M059J (cell line): ENCODE measurements around the gene CYP27C1. TPM values are rescaled to one million over a fixed set of nuclear protein-coding genes. Genes with fewer than 3 reads are reported as not detected.
A peak's percentile ranks its signal among the peaks of the same experiment; 100 is the strongest.
"Not testable (repeated sequence)": the region's sequence is repeated elsewhere in the genome, so short reads cannot be mapped to it uniquely, and the experiment has no call there.

Experiments used
- DNase-seq: peaks from one replicate; pipeline ENCODE4 v3.0.0-alpha.2; 2012; ENCODE audit warnings: low read depth
- total RNA-seq: library from RNA; depleted of rRNA; stranded (reverse); fragments of >200 nt; shearing (Covaris generic); gene quantifications from 2 replicates; pipeline ENCODE4 v1.2.3, GENCODE V29; 2014

The CYP27C1 gene
- total RNA-seq, 1 experiment from 2014 or later, result 0.96 TPM

DNA sequence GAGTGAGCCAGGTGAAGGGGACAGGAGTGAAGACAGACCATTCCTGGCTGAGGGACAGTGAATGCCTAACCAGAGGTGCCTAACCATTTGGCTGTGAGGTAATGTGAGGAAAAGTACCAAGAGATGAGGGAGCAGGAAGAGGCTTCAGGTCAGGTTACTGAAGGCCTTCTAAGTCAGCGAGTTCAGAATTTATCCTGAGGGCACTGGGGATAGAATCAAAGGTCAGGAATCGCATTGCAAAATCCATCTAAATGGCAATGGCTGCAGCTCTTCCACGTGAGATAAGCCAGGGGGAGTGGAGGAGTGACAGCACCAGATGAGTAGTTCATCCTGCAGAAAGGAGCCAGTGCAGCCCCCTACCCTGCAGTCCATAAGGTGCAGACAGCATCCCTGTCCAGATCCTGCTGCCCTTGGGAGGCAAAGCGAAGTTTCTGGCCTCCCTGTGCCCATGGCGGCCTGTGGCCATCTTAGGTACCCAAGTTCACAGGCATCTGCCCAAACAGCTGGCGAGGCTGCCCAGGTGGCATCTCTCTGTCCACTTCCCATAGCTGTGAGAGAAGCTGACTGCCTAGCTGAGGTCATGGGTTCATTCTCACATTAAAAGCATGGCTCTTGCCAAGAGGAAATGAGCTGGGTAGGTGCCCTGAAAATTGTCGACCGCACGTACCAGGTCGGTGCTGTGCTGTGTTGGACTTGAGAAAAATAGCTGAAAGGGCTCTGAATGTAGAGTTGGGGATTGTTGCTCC lies 49.5 kb downstream of the CYP27C1 start:
- no peak for DNase-seq

DNA sequence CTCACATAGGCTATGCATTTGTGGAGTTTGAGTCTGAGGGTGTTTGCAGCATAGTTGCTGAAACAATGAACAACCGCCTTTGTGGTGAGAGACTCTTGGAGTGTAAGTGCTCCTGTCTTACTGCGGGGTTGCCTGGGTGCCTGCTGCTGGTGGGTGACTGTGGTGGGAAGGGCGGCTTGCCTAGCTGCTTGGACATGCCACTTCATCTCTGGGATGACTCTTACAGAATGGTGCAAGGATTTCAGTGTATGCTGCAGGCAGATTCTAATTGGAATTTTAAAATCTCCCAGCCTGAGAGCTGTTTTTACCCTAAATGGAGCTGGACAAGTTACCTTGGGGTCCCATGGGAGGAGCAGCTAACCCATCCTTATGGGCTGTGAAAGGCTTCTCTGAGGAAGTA lies 50.1 kb downstream of the CYP27C1 start:
- no peak for DNase-seq

DNA sequence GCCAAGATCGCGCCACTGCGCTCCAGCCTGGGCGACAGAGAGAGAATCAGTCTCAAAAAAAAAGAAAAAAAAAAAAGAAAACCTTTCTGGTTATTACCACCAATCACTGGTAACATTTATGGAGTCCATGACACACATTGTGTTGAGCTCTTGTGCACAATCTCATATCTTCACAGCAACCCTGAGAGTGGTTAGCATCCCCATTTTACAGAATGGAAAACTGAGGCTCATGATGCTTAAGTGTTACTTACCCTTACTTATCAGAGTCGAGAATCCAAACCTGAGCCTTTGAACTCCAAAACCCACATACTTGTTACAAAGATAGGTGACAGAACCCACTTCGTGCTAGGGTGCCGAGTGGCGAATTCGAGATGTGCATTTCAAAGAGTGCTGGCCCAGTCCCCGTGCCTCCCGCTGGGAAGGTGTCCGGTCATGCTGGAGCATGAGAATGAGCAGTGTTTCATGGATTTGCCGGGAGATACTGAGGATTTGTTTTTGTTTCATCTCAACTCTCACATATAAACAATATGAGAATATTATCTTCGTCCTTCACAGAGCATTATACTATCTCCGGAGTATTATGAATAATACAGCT lies 50.9 kb downstream of the CYP27C1 start:
- no peak for DNase-seq

DNA sequence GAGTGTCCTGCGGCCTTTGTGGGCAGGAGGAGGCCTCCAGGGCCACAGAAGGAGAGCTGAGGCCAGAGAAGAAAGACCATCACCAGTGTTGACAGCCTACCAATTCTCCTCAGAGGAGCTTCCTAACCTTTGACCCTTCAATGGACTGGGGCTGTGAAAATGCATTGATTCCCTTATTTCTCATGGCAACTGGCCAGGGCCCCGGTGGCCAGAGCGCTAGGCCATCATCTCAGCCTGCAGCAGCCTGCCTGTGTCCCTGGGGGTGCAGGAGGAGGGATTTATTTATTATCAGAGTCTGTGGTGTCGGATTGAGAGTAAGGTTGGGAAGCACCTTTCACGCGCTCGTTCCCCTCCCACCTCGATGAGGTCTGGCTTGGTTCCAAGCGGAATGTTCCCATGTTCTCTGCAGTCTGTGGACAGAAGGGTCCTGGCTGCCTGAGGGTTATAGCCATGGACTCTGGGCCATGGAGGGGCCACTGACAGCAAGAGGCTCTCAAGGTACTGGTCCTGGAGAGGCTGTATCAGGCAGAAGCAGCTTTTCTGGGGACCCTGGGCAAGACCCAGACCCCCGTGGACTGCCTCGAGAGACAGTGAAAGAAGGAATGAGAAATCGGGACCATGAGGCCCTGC lies 53.8 kb downstream of the CYP27C1 start:
- DNase-seq, result no peak

DNA sequence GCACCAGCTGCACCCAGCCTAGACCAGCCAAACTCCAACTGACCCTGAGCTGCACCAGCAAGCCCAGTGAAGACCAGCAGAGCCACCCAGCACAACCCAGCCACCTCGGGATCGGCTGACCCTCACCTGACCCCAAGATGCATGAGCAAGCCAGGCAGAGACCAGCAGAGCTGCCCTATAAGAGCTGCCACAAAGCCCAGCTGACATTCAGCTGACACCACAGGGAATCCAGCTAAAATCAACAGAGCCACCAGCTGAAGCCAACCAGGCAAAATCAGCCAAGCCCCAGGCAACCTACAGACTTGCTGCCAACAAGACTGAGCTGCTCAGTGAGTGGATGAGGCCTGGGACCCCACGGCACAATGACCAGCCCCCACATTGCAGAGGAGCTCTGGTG lies 54.6 kb downstream of the CYP27C1 start:
- no peak for DNase-seq

DNA sequence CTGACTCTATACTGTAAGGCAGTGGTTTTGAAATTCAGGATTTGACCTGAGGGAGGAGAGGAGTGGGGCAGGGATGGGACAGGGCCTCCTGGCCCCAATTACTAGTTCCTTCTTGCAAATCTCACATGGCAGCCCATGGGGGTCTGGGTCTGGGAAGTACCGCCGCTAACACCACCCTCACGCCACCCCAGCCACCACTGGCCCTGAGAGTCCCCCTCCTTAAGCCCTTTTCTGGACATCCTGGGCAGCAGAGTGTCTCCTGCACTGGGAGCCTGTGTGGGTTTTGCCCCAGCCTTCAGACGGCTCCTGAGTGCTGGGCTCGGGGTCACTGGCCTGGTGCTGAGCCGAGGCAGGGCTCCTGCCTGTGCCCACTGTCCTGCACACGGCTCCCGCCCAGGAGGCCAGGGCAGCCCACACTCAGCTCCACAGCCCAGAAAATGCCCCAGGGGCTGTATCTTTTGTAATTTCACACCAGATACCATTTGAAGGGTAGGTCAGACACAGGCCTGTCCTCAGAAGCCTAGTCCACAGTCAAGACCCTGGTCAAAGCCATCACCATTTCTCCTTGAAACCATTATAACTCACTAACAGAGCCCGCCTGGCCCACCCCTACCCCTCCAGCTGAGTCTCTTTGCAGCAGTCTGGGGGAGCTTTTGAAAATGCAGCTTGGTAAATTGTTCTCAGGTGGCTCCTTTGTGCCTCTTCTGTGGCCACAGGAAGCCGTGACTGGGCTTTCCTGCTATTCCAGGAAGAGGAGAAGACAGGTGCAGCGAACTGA lies 55.1 kb downstream of the CYP27C1 start:
- DNase-seq, result no peak

DNA sequence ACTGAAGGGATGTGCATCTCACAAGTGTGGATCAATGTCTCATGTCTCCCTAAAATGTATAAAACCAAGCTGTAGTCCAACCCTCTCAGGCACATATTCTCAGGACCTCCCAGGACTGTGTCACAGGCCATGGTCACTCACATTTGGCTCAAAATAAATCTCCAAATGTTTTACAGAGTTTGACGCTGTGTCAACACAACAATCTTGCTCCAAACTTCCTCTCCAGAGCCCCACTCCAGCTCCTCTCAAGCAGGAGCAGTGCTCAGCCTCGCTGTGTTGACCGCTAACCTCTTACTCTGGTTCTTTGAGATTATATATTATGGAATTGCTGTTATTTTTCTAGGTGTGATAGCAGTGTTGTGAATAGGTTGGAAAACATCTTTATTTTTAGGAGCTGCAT lies 56.2 kb downstream of the CYP27C1 start:
- no peak for DNase-seq

DNA sequence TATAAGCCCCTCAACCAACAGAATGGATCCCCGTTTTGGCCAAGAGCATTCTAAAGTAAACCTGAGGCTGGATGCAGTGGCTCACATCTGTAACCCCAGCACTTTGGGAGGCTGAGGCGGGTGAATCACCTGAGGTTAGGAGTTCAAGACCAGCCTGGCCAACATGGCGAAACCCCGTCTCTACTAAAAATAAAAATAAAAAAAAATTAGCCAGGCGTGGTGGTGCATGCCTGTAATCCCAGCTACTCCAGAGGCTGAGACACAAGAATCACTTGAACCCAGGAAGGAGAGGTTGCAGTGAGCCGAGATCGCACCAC lies 57.1 kb downstream of the CYP27C1 start:
- DNase-seq, result not testable (repeated sequence)

DNA sequence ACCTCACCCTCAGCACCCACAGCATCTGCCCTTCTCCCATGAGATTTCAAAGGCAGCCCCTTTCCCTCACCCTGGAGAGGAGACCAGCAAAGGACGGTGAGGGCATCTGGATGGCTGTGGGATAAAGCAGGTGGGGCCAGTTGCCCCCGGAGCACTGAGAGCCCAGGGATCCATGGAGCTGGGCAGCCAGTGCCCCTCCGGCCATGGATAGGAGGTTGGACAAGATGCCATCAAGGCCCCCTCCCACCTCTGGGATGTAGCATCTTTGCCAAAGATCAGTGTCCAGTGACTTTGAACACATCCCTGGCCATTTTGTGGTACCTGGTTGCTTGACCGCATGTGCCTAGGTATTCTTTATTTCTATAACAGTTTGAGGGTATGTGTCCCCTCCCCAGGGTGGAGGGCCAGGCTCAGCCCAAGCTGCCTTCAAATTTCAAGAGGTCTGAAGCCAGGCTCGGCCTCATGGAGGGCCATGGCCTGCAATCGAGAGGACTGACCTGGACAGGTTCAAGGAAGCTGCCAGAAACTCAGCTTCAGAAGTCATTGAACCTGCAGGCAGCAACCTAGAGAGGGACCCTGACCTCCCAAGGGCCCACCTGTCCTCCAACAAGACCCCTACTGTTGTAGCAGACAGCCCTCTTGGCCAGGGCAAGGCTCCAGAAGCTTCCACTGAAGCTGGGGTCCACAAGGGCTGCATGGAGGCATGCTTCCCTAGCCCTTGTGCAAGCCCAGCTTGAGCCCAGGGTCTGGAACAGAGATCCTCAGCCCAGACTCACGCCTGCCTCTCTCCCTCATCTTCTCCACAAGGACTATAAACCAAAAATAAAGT lies 57.6 kb downstream of the CYP27C1 start:
- no peak for DNase-seq

DNA sequence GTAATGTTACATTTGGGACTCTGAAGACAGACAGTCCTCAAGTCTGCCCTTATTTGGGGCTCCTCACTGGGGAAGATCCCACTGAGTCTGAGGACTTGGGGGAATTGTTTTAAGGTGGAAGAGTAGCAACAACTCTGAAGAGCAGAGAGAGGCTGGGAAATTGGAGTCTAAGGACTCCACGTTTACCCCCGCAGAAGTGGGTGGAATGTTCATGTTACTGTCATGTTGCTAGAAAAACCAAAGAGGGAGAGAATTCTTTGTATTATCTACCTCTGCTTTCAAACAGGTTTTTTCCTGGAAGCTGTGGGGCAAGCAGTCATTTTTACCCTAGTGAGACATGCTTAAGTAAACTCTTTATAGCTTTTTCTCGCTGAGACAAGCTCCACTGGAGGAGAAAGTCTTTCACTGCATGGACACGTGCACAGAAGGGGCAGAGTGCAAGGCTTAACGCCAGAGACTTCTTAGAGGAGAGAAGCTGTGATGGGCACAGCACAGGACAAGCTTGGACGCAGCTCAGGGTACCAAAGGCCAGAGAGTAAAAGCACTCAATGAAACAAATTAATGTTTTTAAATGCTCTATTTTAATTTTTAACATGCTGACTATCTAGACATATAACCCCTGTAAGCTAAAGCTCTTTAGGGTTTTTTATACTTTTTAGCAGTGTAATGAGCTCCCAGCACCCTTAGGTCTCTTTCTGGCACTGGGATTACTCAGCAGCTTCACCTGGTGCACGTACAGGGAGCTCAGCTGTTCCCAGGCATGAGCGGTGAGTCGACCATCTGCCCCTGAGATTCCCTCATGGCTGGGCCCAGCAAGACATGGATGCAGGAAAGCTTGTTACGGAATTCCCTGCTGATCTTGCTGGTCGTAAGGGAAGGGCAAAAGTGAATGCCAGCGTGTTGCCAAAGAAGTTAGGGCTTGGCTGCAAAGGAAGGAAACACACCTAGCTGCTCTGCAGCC lies 58.6 kb downstream of the CYP27C1 start:
- DNase-seq, result no peak

DNA sequence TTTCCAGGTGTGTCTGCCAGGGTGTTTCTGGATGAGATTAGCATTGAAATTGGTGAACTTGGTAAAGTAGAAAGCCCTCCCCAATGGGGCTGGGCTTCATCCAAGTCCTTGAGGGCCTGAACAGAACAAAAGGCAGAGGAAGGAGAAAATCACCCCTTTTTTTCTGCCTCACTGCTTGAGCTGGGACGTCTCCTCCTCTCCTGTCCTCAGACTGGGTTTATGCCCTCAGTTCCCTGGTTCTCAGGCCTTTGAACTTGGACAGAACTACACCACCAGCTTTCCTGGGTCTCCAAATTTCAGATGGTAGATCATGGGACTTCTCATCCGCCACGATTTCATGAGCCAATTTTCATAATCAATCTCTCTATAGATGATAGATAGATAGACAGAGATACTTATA lies 59.4 kb downstream of the CYP27C1 start:
- no peak for DNase-seq

DNA sequence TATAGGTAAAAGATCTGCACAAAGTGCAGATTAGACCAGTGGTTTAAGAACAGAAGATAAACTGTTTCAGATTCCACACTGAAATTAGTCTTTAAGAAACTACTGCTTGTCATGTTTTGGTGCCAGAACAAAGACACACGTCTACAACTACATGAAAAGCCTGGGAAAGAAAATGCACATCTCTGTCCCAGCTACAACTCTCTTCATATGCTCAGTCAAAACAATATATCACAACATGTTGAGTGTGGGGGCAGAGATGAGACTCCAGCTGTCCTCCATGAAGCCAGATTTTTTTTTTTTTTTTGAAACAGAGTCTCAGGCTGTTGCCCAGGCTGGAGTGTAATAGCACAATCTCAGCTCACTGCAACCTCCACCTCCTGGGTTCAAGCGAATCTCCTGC lies 60.6 kb downstream of the CYP27C1 start:
- DNase-seq, result no peak

DNA sequence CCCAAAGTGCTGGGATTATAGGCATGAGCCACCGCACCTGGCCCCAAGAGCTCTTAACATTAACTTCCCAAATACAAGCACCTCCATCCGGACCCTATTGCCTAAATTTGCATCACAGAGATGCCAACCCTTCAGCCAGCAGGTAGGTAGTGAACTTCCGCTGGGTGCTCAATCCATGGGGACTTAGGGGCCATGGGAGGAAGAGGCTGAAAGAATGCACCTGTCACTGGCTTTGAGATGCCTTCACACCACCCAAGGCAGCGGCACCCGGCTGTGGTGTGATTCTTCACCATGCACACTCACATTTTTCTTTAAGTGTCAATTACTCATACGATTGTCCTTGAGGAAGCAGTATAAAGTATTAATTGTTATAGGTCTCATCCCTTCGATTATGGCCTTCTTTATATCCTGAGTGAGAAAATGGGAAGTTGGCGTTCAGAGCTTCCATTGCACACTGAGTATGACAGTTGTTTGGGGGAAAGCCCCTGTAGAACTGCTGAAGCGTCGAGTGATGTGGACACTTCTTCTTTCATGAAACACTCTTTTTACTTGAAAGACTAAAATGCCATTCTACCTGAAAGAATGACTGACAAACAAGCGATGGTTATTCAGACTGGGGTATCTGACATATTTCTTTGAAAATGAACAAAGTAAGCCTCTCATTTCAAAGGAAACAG lies 61.3 kb downstream of the CYP27C1 start:
- no peak for DNase-seq

DNA sequence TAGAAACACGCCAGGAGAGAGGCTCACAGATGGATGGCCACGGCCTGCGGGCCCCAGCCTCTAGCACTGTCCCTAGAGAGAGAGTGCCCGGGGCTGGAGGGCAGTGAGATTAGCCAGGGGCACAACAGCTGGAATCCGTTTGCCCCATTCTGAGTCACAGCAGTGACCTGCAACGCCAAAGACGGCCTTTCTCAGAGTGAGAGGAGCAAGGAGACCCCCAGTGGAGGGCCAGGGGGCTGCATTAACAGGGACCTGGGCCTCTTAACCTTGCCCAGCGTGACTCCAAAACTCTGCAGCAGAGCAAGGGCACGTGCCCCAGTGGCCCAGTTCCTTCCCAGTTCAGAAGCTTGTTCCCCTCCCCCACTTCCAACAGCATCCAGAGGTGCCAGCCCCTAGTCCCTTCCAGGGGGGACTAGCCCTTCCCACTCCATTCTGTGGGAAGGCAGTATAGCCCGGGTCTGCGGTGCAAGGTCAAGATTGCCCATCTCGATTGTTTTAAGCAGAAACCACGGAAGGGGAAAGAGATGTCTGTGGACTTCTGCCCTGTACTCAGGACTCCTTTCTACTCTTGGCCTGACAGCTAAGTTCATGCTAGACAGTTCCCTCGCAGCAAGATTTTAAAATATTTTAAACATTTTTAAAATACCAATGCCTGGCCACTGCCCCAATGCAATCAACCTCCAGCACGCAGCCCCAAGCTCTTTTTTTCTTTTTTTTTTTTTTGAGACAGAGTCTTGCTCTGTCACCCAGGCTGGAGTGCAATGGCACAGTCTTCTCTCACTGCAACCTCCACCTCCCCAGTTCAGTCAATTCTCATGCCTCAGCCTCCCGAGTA lies 62.2 kb downstream of the CYP27C1 start:
- no peak for DNase-seq

DNA sequence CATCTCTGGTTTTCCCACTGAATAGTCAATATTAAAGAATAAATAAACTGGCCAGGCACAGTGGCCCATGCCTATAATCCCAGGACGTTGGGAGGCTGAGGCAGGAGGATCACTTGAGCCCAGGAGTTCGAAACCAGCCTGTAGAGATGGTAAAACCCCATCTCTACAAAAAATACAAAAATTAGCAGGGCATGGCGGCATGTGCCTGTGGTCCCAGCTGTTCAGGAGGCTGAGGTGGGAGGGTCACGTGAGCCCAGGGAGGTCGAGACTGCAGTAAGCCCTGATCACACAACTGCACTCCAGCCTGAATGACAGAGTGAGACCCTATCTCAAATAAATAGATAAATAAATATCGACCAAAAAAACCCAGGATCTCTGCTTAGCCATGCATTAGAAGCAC lies 63.0 kb downstream of the CYP27C1 start:
- DNase-seq, result no peak

DNA sequence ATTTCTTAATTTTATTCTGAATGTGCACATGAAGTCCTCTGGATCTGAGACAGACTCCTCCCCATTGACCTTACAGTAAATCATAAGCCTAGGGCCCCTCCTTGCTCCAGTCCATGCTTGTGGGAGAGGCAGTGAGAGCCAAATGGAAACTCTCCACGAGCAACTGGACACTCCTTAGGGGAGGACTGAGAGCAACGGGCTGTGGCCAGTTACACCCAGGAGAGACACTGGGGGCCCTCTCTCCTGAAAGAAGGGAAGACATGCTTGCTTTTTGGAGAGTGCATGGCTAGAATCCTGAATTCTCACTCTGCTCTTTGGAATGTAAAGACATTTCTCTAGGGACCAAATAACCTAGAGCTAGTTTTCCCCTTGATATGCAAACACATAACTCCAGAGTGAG lies 64.2 kb downstream of the CYP27C1 start:
- DNase-seq, result peak; percentile 52

DNA sequence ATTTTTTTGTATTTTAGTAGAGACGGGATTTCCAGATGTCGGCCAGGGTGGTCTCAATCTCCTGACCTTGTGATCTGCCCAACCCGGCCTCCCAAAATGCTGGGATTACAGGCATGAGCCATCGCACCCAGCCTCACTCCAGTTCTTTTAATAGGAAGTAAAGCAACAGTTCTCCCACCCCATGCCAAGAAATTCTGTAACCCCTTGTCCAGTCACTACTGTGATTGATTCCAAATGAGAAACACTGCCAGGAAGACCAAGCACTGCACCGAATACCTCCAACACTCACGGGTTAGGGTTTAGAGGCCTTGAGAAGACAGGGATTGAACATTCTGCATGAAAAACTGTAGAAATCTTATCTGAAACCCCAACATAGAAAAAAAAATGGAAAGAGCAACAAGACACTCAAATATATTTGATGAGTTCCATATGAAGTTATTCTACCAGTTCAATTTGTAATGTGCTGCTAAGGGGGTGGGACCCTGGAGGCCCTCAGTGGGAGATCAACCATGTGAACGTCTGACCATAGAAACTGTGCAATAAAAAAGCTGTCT lies 65.0 kb downstream of the CYP27C1 start:
- no peak for DNase-seq

DNA sequence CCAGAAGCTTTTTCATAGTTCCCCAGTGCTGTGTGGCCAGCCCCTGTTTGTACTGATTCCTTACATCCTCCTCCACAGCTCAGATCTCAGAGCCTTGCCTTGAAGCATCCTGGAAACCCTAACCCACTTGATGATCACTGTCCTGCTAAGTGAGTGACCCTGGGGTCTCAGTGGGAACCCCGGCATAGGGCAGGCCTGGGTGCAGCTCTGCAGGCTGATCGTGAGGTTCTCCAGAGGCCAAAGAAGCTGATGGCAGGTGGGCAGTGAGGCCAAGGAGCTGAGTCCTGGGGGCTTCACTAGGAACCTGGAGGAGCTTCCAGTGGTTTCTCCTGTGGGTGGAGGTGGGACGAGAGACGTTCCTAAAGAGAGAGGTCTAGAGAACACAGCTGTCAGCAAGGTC lies 65.7 kb downstream of the CYP27C1 start:
- no peak for DNase-seq

DNA sequence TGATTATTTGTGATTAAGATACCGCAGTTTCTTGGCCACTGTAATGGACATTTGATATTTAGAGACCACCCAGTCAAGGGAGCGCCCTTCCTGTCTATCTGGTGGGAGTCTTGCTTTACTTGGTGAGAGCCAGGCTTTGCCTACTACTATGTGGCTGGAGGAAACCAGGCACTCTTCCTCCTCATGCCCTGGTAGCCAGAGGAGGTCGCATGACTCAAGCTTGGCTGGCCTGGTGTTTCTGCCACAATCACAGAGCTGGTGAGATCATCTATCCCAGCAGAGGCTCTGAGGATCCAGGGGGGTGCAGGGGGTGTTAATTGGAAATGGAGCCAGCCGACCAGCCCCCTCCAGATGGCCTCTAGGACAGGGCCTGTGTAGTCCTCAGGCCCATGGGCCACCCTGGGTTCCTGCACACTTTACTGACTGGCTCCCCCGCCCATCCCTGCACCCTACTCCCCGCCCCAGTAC lies 66.4 kb downstream of the CYP27C1 start:
- peak; percentile 97 for DNase-seq
